NCI-H2227 treated with DMSO at 0.1 percent for 48 hours (cell line): Measurements from ENCODE around the gene SEMA4A.
"Not testable (repeated sequence)": the region's sequence is repeated elsewhere in the genome, so short reads cannot be mapped to it uniquely, and the experiment has no call there.

Experiments used
- DNase-seq: peaks from one replicate; lab custom pipeline; 2025; lab: John Stamatoyannopoulos, UW

Gene SEMA4A

GRCh38 chr1:156153362-156153761, at the start of gene SEMA4A:
Gene SEMA4A (plus strand): TSS chr1:156153585. CDS start chr1:156154579, 994 bp downstream.
- DNase-seq: no peak

DNA sequence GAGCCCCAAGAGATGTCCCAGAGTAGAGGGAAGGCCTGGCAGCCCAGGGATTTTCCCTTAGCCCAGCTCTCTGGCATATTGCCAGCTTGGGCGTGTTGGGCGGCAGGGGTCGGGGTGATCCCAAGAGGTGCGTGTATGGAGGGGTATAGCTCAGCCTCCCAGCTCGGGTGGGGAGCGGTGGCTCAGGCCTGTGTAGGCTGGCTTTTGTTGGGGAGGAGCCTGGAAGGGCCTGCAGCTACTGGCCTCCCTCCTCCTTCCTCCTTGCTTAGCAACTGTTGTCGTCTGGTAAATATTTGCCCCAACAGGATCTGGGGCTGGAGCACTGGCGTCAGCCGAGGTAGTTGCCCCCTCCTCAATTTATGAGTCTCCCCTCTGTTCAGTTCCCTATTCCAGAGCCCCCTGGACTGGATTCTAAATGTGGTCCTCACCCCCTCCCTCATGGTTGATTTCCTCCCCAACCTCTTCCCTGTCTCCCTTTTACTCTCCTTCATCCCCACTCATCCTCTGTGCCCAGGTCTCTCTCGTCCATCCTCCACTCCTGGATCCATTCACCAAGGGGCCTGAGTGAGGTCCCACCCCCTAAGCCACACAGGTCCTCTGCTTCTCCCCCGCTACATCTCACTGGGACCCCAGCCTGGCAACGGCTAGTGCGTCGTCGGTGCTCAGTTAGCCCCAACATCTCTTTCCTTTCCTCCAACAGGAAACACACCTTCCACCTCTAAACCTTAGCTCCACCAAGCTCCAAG, 49.1 kb upstream of the SEMA4A start:
- DNase-seq: peak; percentile 53

GRCh38 chr1:156104861-156105832, 48.2 kb upstream of the SEMA4A start:
- no peak for DNase-seq

DNA sequence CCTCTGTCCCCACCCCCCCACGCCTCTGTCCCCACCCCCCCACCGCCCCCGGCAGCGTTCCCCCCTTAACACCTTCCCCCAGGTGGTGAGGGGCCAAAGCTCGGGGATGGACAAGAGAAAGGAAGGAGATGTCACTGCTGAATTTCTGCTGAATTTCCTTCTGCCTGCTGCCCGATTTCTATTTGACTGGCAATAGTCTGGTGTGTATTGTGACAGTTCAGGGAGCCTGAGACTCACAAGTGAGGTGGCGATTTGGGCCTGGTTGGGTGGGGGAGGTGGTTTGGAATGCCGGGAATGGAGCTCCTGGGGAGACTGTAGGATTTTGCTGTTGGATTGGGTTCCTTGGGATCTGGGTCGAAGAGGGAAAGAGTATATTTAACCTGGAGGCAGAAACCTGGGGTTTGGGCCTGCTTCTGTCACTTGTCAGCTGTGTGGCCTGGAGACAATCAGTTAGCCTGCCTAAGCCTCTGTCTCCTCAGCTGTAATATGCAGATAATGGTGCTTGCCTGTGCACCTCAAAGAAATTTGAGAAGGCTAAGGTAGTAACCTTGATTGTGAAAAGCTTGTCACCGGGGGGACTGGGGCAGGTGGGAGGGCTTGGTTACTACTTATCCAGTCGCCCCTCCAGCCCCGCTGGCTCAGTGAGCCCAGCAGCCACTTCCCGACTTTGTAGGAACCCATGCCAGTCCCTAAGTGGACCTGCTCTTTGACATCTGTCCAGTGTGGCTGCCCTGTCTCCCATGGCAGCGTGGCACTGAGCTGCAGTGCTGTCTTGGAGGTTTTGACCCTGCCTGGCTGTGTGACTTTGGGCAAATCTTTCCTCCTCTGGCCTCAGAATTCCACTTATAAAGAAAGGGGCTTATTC, 46.5 kb upstream of the SEMA4A start:
- no peak for DNase-seq

GRCh38 chr1:156108057-156108456, 45.3 kb upstream of the SEMA4A start:
- no peak for DNase-seq

DNA sequence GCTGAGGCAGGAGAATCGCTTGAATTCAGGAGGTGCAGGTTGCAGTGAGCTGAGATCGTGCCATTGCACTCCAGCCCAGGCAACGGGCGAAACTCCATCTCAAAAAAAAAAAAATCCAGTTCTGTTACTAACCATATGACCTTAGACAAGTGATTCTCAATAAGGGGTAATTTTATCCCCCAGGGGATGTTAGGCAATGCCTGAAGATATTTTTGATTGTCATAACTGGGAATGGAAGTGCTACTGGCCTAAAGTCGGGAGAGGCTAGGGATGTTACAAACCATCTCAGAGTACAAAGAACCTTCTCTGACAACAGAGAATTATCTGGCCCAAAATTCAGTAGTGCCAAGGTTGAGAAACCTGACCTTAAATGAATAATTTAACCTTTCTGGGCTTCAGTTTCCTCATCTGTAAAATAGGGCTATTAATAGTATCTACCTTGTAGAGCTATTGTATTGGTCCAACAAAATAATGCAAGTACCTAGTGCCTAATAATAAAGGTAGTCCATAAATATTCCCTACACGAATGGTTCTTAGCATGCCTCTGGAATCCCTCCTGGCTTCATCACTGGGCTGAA, 44.6 kb upstream of the SEMA4A start:
- DNase-seq: no peak

- DNase-seq: no peak
Measured at GRCh38 chr1:156110252-156110651, 43.1 kb upstream of the SEMA4A start.

DNA sequence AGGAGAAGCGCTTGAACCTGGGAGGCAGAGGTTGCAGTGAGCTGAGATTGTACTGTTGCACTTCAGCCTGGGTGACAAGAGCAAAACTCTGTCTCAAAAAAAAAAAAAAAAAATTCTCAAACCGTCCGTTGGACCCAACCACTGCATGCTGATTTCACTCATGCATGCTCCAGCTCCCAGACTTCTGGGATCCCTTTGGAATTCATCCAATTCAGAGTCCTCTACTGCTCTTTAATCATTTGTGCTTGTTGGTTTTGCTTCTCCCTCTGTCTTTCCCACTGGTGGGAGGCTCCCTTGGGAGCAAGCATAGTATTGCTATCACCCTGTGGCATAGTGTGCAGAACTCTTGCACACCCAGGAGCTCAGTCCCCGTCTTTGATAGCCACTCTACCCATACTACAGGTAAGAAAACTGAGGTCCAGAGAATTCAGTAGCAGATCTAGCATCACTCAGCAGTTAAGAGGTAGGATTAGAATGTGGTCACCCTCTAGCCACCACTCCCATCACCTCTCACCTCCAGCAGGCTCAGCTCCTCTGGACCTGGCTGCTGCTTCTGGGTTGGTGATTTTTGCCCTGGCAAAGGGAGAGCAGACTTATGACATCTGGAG, 41.9 kb upstream of the SEMA4A start:
- no peak for DNase-seq

DNA sequence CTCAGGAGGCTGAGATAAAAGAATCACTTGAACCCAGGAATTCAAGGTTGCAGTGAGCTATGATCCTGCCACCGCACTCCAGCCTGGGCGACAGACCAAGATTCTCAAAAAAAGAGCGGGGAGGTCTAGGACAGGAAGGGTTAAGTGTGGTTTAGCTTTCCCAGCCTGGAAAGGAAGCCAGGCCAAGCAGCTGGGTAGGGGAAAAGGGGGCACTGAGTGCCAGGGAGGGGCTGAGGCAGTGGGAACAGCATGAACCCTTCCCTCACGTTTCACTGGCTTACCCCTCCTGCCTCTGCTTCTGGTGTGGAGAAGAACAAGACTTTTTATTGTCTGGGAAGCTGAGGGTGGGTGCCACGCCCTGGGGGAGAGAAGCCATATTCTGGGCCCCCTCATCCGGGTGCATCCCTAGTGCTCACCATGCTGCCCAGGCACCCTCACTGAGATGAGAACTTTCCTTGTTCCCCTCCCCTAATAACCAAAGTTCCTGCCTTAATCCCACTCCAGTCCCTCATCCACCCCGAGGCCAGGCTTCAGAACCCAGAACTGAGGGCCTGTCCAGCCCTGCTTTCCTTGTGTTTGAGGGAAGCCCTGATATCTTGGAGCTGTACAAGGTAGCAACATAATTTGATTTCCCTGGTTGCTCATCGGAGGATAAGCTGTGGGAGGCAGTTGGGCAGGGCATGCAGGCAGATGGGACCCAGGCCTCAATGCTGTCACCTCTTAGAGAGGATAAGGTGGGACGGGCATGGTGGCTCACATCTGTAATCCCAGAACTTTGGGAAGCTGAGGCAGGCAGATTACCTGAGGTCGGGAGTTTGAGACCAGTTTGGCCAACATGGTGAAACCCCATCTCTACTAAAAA, 40.9 kb upstream of the SEMA4A start:
- DNase-seq: no peak

- DNase-seq: no peak
Measured at GRCh38 chr1:156113282-156113950, 40.0 kb upstream of the SEMA4A start.

GRCh38 chr1:156114101-156114918, 39.1 kb upstream of the SEMA4A start, which contains the start of gene LMNA:
Gene LMNA (plus strand): TSS chr1:156114711. CDS start chr1:156114919, 208 bp downstream.
- DNase-seq: peak; percentile 17

GRCh38 chr1:156114919-156115513, 38.4 kb upstream of the SEMA4A start:
- DNase-seq: no peak

DNA sequence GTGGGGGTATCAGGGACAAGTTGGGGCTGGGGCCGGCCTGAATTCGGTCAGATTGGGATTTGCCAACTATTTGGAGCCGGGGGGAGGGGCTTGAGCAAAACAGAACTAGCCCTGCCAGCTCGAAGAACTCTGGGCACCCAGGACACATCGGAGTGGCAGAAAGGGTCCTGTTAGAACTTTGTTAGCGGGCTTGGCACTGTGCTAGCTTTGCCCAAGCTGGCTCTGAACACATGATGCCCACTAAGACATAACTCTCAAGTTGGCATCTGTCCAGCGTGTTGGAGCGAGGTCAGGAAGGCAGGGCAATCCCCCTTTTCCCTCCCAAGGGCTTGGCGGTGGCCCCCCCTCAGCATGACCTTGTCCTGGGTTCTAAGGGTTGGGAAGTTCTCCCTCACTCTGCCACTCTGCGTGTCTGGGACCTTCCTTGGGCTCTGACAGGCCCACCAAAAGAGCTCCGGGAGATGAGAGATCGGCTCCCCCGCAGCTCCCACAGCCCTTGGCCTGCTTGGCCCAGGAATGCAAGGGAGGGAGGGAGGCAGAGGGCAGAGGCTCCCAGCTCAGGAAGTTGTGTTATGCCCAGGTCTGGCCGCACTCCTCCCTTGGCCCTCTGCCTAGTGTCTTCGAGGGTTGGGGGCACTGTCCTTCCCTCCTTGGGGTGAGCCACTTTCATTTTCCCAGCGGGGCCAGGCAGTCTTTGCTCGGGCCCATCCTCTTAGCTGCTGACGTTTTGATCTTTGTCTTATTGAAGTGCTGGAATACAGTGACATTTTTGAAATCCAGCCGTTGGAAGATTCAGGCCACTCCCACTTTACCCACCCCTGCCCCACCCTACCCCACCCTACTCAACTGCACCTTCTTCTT, 37.6 kb upstream of the SEMA4A start:
- no peak for DNase-seq

DNA sequence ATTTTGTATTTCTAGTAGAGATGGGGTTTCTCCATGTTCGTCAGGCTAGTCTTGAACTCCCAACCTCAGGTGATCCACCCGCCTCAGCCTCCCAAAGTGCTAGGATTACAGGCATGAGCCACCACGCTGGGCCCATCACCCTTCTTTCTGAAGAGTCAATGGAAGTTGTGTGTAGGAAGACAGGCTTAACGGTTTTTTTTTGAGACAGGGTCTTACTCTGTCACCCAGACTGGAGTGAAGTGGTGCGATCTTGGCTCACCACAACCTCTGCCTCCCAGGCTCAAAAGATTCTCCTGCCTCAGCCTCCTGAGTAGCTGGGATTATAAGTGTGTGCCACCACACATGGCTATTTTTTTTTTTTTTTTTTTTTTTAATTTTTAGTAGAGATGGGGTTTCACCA, 36.7 kb upstream of the SEMA4A start:
- DNase-seq: not testable (repeated sequence)

DNA sequence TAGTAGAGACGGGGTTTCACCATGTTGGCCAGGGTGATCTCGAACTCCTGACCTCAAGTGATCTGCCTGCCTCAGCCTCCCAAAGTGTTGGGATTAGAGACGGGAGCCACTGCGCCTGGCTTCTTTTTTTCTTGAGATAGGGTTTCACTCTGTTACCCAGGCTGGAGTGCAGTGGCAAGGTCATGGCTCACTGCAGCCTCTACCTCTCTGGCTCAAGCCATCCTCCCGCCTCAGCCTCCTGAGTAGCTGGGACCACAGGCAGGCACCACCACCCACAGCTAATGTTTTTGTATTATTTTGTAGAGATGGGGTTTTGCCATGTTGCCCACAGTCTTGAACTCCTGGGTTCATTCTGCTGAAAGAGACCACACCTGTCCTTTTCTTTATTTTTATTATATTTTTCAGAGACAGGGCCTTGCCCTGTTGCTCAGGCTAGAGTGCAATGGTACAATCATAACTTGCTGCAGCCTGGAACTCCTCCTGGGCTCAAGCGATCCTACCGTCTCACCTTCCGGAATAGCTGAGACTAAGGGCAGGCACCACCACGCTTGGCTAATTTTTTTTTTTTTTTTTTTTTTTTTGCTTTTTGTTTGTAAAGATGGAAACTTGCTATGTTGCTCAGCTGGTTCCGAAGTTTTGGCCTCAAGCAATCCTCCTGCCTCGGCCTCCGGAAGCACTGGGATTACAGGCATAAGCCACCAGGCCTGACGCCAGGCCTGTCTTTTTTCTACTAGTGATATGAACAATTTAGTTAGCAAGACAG, 35.8 kb upstream of the SEMA4A start:
- DNase-seq: no peak

DNA sequence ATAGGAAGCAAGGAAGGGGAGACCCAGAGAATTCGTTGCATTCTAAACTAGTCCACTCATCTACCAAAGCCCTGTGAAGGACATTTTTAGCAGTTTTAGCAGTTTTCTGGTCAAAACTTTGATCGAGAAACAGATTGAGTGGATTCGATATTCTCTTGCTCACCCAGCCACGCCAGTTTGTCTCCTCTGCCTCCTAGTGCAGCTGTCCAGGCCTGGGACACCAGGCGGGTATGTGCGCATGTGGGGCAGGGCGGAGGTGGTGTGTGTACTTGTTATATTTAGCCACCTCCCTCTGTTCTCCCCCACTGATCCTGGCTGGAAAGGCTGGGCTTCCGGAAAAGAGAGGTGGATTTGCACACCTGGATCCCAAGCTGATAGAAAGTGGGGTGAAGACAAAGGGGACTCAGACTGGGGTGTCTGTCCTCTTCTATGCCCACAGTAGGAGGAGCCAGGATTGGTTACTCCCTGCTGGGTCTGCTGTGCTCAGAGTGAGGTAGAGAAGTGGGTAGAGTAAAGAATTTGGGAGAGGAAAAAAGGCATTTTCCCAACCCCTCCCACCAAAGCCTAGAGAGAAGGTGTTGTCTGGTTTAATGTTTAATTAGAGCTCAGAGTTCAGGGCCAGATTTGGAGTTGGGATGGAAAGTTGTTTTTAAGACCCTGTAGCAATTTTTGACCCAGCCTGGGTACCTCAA, 35.1 kb upstream of the SEMA4A start:
- no peak for DNase-seq
